Left ventricle myocardium superior (tissue), 1 donor: ENCODE results near the gene AP1M2. TPM values are rescaled to one million over a fixed set of nuclear protein-coding genes. Genes with fewer than 3 reads are reported as not detected.
"Not testable (repeated sequence)": the region's sequence is repeated elsewhere in the genome, so short reads cannot be mapped to it uniquely, and the experiment has no call there.

ENCODE experiments used
- ATAC-seq: fragments of 200-7000 bp; cut with Tn5 transposase; one replicate; pipeline ENCODE4 v1.9.1; 2020; ENCODE audit warnings: mild to moderate bottlenecking, moderate library complexity
- DNase-seq: peaks from one replicate; pipeline ENCODE4 v3.0.0-alpha.2; 2020
- intact Hi-C: fragments of 100-400 bp; cut with micrococcal nuclease; formaldehyde crosslinking; loops from one replicate; pipeline ENCODE4 v1.11.0; 2022
- total RNA-seq: library from RNA; stranded (reverse); fragmentation: NEBNext Ultra II Directional; extraction: Animal tissue kit (Norgen Biotek cat#: 25700); gene quantifications from one replicate; pipeline ENCODE4 v1.2.1, GENCODE V29; 2021
- donor health status: DM: no; HTN: yes; CAD: no; lungs with severe emphysema.

The AP1M2 gene
- total RNA-seq, 1 donor from 2014 or later, result not detected

DNA sequence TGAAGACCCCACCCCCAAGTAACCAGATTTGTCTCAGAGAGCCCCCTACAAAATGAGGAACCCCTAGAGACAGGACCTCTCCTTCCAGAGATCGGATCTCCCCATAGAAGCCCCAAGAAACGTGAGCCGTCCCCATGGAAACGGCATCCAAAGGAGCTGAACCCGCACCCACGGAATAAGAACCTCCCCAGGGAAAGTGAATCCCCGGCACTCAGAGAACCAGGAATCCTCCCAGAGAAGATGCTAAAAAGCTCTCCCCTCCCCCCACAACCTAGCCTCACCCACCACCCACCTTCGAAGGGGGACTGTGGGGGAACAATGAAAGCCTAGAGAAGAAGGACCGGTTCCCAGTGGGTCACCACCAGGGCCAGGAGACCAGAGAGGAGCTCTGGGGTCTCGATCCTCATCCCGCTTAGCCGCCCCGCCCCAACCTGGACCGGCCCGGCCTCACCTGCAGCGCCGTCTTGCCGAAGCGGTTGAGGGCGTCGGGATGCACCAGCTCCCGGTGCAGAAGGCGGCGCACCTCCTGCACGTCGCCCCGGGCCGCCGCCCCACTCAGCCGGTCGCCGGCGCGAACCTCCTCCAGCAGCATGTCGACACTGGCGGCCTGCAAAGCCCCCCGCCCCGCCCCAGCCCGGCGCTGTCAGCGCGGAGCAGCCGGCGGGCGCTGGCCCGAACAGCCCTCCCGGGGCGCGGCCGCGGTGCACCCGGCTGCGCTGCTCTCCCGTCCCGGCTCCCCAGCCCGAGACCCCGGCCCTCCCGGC lies 18.9 kb downstream of the AP1M2 start:
- no peak for ATAC-seq
- DNase-seq, result no peak
- intact Hi-C loops, result no loop called here

DNA sequence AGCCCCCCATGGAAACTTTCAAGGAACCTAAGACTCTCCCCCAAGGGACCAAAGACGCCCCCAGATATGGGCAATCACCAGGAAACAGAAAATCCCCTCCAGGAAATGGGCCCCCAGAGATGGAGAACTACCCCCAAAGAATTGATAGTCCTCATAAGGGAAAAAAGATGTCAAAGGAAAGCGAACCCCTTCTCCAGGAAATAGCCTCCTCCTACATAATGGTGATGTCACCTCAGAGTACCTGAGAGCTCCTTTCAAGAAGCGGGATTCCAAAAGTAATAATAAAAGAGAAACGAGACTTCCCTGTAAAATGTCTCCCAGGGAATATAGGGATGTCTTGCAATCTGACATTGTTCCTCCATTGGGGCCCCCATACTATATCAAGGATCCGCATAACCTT lies 19.5 kb downstream of the AP1M2 start:
- no peak for ATAC-seq
- DNase-seq, result no peak
- intact Hi-C loops, result no loop called here

DNA sequence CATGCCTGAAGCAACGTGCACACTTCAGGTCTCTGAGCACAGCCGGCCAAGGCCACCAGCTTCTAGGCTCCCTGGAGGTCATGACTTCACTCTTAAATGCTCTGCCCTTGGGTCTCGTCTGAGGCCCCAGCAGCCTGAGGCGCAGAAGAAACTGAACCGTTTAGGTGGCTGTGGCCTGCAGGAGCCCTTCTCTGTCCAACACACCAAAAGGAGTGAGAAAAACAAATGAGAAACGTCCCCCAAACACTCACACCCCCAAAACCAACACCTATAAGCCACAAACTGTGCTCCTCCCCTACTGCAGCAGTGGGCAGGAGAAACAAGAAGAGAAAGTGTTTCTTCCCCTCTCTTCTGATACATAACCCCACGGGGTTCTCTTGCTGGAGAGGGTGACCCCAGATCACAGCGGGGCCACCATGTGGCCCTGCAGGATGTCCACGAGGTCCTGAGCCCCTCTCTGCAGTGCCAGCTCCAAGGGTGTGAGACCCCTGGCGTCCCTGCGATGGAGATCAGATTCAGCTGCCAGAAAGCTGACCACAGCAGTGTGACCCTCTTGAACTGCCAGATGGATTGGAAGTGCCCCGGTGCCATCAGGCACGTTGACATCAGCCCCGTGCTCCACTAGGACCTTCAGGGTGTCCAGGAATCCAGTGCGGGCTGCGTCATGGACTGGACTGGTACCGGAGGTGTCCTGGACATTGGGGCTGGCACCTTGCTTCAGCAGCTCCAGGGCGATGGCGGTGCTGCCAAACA lies 20.3 kb downstream of the AP1M2 start:
- ATAC-seq (no peak), DNase-seq (peak; percentile 45)
- intact Hi-C loops, result no loop called here

GRCh38 chr19:10566408-10566657 lies 20.8 kb downstream of the AP1M2 start:
- no peak for ATAC-seq
- DNase-seq, result no peak
- intact Hi-C loops, result no loop called here

DNA sequence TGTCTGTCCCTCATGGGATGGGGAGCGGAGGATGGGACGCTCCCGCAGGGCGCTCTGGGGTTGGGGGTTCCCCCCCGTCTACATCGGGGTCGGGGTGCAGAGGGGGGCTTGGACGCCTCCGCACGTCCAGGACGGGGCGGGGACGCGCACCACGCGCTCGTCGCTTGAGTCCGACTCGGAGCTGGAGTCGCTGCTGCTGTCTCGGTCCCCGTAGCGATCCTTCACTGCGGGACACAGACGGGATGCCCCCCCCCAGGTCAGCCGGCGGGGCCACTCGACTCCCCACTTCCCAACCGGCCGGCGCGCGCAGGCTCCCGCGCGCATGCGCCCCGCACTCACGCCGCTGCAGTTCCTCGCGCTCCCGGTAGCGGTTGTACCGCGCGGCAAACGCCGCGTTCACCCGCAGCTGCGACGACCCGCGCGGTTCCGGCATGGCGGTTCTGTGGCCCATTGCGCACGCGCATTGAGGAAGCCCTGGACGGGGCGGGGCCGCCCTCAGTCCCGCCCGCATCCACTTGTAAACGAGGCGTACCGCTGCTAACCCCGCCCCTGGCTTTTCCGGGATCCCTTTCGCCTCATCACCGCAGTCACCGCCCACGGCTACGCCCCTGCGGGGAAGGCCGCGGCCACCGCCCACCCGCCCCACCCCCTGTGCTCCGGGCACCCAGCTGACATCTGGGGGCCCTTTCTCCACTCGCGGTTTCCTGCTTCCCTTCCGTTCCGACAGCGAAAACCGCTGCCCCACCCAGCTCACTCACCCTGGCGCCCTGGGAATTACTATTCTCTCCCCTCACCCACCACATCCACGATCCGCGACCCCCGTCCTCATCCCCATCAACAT lies 21.3 kb downstream of the AP1M2 start, which contains the start of gene KRI1:
Gene KRI1, minus strand, starts transcription at position 444 of the 841 bp plus-strand sequence. Its CDS starts 11 bp downstream, at position 433.
- DNase-seq (peak; percentile 99), ATAC-seq (peak; percentile 82)
- intact Hi-C loops, result no loop called here

GRCh38 chr19:10565028-10565566 lies 22.0 kb downstream of the AP1M2 start:
- intact Hi-C loops, result no loop called here
- peak; percentile 61 for DNase-seq
- ATAC-seq, result peak; percentile 3

GRCh38 chr19:10562609-10563008 lies 24.5 kb downstream of the AP1M2 start:
- ATAC-seq (no peak), DNase-seq (no peak)
- intact Hi-C loops, result no loop called here

DNA sequence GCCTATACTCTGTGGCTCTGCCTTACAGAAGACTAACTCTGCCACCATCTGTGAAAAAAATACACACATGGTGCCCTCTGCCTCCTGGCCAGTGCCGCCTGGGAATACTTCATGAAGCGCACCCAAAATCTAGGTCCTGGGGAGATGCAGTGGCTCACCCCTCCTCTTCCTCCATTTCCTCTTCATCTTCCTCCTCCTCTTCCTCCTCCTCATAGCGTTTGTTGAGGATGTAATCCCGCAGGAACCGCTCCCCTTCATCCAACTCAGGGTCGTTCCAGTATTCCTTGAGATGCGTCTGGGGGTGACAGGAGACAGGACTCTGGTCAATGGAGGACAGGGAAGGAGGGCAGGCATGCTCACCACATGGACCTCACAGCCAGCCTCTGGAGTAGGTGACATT lies 27.0 kb downstream of the AP1M2 start:
- ATAC-seq, result no peak
- intact Hi-C loops, result no loop called here
- no peak for DNase-seq

- intact Hi-C loops, result no loop called here
- ATAC-seq (no peak), DNase-seq (no peak)
These were observed 29.4 kb downstream of the AP1M2 start for GRCh38 chr19:10557603-10558197.

DNA sequence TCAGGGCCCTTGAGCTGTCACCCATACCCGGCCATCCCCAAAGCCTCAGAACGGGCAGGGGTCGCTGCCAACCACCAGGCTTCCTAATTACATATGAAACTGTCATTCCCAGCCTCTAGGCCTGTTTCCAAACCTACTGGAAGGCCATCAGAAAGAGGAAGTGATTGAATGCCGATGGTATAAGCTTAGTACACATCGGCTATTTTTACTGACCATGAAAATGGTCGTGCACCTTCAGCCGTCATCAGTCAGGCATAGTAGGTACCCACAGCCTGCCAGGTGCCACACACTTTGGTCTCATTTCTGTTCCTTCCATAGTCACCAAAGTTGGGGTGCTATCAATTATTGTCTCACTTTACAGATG lies 31.5 kb downstream of the AP1M2 start:
- no peak for DNase-seq
- ATAC-seq, result no peak
- intact Hi-C loops, result no loop called here

- intact Hi-C loops, result no loop called here
- no peak for DNase-seq
- no peak for ATAC-seq
These were observed 32.1 kb downstream of the AP1M2 start for GRCh38 chr19:10554760-10555609.

DNA sequence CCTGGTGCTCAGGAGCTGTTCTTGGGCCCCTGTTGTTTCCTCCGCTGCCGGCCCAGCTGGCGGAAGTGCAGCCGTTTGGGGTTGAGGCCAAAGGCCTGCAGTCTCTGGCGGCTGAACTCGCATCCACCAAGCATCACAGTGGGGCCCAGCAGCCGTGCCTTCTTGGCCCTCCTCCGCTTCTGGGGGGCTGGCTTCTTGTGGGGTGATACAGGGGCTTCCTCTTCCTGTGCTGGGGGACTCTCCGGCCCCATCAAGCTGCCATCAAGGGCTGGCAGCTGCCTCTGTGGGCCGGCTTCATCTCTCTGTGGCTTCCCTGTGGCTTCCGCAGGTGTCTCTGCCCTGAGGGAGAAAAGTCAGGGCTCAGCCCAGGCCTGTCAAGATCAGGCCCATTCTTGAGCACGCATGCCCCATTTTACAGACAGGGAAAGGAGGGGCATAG lies 33.1 kb downstream of the AP1M2 start:
- ATAC-seq, result no peak
- DNase-seq, result peak; percentile 34
- intact Hi-C loops, result no loop called here

DNA sequence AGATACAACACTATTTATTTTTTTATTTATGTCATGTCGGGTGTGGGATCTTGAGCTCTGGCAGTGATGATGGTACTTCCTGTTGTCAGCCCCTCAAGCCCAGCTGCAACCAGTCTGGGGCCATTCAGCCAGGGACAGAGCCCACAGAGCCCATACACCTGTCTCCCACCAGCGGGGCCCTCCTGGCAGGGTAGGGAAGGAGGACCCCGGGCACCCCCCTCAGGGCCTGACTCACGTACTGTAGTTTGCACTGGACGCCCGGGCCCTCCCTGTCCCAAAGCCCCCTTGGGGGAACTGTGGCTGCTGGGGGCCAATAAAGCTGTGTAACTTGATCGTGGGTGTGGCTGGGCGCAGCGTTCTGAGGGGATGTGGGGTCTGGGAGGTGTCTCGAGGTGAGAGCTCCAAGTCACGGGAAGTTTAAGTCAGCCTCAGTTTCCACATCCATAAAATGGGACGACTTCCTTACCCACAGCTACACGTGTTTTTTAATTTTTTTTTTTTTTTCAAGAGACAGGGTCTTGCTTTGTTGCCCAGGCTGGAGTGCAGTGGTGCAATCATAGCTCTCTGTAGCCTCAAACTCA lies 33.9 kb downstream of the AP1M2 start:
- intact Hi-C loops, result no loop called here
- ATAC-seq, result peak; percentile 9
- DNase-seq, result no peak

DNA sequence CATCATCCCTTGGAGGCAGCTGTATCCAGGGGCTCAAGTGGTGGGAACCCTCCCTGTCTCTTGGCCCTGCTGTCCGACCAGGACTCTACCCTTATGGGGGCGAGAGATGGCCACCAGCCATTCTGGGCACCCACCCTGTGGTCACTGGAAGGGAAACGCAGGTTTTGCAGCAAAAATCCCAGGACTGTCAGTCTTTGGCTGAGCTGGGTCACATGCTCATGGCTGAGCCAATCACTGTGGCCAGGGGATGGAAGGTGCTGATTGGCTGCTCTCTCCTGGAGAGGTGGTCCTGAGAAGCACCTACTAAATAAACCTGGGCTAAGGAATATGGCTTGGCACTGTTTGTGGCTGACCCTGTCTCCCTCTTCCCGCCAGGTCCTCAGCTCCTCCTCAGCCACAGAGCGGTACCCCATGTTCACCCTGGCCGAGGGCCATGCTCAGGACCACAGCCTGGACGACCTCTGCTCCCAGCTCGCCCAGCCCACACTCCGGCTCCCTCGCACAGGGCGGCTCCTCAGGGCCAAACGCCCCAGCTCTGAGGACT lies 34.5 kb downstream of the AP1M2 start:
- intact Hi-C loops, result no loop called here
- DNase-seq, result no peak
- ATAC-seq, result peak; percentile 19

GRCh38 chr19:10551698-10552301 lies 35.3 kb downstream of the AP1M2 start:
- DNase-seq (no peak), ATAC-seq (peak; percentile 5)

GRCh38 chr19:10551006-10551405 lies 36.1 kb downstream of the AP1M2 start:
- ATAC-seq, DNase-seq, intact Hi-C loops: not testable (repeated sequence)

More at GRCh38 chr19:10551698-10552301, 35.3 kb downstream of the AP1M2 start:
- intact Hi-C loops, result no loop called here

GRCh38 chr19:10550336-10550735 lies 36.8 kb downstream of the AP1M2 start:
- DNase-seq (no peak), ATAC-seq (no peak)
- intact Hi-C loops, result no loop called here
